Measurements from ENCODE around the gene RNF121. TPM values are rescaled to one million over a fixed set of nuclear protein-coding genes. Genes with fewer than 3 reads are reported as not detected.

Gene RNF121
- total RNA-seq, 1 donor from 2014 or later, result 30.5 TPM

DNA sequence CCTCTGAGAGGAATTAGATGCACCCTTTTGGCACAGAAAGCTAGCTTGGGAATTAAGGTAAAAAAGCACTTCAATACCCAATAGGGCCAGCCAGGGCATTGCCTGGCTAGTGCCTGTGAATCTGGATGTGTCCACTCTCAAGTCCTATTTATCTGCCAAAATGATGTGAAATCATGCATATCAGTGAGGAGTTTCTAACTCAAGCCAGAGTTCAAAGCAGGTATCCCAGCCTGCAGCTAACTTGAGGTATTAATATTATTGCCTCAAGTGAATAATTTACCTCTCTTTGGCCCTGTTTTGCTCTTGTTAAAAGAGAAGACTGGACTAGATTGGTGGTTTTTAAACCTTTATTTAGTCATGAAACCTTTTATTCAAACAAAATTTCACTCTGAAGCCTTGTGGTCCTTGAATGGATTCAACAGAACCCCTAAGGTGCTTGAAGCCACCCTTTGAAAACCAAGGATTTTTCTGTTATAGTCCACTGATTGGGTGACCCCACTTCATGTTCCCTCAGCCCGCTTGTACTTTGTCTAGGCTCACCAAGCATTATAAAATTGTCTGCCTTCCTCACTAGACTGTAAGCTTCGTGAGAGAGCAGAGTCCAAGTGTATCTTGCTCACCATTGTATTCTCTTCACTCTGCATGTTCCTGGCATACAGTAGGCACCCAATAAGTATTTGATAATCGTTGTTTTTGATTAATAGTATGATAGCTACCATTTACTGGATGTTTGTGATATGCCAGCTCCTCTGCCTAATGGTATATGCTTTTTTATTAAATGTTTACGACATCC is 4.5 kb downstream of the RNF121 start:
- no peak for DNase-seq (ENCODE audit: extremely low read depth, low read depth, low spot score)

DNA sequence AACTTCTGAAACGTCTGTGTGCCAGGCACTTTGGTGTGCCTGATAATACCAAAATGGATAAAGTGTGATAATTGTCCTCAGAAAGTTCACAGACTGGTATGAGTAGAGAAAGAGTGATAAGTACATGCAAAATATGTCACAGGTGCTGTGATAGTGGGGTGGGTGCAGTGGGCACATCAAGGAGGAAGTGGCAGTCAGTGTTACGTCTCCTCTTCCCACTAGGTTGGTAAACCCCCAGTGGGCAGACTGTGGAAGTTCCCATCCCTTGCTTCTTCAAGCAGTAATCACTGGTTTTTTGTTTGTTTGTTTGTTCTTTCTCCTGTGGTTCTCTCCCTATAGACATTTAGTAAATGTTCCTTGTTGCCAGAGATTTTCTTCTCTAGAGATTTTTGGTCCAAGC is 5.4 kb downstream of the RNF121 start:
- no peak for DNase-seq (ENCODE audit: extremely low read depth, low read depth, low spot score)

DNA sequence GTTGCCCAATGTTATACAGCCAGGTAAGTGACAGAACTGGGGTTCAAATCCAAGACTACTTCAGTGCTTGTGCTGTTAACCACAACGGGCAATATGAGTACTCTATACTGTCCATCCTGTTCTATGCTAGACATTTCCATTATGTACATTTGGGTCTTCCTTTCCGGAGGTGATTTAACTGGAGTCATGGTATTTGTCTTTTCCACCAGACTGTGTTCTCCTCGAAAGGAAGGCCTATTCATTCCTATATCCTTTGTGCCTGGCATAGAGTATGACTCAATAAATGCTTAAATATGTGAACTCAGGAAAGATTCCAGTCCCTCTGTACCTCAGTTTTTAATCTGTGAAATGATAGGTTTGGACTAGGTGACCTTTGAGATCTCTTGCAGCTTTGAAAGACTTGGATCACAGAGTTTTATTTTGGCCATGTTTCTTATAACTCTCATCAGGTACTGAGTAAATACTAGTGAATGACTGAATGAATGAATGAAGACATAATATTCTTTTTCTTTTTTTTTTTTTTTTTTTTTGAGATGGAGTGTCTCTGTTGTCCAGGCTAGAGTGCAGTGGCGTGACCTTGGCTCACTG is 6.6 kb downstream of the RNF121 start:
- no peak for DNase-seq (ENCODE audit: extremely low read depth, low read depth, low spot score)

DNA sequence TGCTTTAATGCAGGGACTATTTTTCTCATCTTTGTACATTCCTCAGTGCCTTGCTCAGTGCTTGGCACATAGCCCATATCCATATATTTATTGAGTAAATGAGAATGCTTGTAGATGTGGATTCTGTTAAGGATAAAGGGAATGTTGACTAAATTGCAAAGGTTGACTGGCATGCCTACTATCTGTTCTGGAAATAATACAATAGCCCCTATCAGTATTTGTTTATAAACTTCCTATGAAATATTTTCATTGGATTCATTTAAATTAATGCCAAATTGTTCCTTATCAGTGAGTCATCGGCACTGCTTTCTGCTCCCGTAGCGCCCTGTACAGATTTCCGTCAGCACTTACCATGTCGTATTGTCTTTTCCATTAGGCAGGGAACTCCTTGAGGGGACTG is 8.0 kb downstream of the RNF121 start:
- peak; percentile 68 for DNase-seq (ENCODE audit: extremely low read depth, low read depth, low spot score)

DNA sequence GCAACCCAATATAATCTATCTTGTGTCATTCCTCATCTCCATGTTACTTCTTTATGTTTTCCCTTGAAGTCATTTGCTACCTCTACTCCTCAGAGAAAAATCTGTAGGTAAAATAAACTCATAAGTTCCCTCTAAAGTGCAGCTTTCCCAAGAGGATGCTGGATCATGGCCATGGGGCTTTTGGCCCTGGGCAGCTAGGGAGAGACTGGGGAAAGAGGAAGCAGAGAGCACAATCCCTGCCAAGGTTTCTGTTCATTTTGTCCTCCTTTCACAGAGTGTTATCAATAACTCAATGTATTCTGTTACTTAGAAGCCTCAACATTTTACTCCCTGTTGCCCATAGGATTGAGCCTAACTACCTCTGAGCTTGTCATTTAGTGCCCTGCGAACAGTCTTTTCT is 9.0 kb downstream of the RNF121 start:
- no peak for DNase-seq (ENCODE audit: extremely low read depth, low read depth, low spot score)

DNA sequence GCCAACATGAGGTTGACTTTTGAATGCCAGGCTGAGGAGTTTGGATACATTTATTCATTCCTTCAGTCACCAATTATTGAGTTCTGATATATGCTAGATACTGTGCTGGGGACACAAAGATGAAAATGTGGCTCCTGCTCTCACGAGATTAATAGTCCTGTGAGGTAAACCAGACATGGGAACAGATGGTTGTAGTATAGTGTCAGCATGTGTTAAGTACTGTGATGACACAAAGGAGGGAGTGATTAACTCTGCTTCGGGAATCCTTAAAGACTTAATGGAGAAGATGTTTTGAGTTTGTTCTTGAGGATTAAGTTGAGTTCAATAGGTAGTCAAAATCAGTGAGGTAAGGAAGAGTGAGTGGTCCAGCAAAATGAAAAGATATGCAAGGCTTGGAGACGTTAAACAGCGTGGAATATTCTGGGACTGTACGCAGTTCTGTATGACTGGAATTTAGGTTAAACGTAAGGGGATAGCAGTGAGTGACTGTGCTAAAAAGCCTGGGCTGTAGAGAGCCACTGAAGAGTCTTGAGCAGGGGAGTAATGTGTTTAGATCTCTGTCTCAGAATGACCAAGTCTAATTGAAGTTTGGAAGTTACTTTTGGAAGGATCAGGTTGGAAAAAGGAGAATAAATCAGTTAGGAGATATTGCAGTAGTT is 11.8 kb downstream of the RNF121 start:
- no peak for DNase-seq (ENCODE audit: extremely low read depth, low read depth, low spot score)

DNA sequence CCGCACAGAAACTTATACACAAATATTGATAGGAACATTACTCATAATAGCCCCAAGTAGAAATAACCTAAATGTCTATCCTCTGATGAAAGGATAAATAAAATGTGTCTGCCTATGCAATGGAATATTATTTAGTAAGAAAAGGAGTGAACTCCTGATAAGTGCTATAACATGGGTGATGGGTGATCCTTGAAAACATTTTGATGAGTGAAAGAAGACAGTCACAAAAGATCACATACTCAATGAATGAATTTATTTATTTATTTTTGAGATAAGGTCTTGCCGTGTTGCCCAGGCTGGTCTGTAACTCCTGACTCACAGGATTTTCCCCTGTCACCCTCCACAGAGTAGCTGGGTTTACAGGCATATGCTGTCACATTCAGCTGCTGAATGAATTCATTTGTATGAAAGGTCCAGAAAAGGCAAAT is 17.3 kb downstream of the RNF121 start:
- no peak for DNase-seq (ENCODE audit: extremely low read depth, low read depth, low spot score)

DNA sequence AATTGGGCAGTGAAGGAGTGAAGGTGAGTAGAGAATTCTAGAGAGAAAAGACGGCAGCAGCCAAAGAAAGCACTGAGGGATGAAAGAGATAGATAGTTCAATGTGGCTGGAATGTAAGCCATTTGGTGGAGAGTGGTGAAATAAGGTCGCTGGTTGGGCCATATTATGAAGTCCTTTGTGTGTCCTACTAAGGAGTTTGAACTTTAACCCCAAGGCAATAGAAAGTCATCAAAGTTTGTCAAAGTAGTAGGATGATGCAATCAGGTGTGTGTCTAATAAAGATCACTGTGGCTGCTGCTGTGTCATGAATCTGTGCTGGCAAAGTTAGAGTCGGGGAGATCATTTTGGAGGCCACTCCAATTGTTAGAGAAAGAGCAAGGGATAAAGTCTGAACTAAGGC is 18.7 kb downstream of the RNF121 start:
- DNase-seq (ENCODE audit: extremely low read depth, low read depth, low spot score), result no peak

DNA sequence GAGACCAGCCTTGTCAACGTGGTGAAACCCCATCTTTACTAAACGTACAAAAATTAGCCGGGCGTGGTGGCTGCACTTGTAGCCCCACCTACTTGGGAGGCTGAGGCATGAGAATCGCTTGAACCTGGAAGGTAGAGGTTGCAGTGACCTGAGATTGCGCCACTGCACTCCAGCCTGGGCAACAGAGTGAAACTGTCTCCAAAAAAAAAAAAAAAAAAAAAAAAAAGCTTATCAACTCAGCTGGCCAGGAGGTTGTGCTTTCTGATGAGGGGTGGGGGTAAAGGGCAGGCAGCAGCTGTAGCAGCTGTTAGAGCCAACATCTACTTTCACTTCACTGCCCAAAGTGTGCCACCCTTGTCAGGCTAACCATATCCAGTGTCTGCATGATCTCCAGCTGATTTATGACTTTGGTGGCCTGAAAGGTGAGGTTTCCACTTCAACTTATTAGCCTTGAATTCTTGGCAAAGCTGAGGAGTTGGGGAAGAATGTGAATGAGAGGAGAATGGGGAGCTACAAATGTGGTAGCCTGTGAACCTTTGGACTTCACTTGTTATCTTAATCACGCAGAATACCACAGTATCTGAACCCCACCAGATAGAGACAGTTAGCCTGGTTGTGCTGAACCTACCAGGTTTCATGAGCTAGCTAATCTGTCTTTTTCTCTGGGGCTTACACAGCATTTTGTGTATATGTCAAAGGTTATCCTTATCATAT is 19.6 kb downstream of the RNF121 start:
- DNase-seq (ENCODE audit: extremely low read depth, low read depth, low spot score), result no peak

DNA sequence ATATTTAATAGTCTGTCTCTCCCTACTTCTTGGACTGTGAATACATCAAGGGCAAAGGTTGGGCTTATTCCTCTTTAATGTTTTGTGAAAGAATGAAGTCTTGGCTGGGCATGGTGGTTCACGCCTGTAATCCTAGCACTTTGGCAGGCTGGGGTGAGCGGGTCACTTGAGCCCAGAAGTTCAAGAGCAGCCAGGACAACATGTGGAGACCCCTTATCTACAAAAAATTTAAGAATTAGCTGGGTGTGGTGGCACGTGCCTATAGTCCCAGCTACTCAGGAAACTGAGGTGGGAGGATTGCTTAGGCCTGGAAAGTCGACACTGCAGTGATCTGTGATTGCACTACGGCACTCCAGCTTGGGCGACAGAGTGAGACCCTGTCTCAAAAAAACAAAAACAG is 20.2 kb downstream of the RNF121 start:
- no peak for DNase-seq (ENCODE audit: extremely low read depth, low read depth, low spot score)

DNA sequence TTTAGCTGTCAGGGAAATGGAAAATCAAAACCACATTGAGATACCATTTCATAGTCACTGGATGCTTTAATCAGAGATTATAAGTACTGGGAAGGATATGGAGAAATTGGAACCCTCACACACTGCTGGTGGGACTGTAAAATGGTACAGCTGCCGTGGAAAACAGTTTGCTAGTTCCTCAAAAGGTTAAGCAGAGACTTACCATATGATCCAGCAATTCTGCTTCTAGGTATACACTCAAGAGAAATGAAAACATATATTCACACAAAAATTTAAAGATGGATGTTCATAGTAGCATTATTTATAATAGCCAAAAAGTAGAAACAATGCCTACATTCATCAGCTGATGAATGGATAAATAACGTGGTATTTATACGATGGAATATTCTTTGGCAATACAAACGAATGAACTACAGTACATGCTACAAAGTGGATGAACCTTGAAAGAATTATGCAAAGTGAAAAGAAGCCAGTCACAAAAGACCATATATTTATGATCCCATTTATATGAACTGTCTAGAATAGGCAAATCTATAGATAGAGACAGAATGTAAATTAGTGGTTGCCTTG is 23.0 kb downstream of the RNF121 start:
- no peak for DNase-seq (ENCODE audit: extremely low read depth, low read depth, low spot score)

DNA sequence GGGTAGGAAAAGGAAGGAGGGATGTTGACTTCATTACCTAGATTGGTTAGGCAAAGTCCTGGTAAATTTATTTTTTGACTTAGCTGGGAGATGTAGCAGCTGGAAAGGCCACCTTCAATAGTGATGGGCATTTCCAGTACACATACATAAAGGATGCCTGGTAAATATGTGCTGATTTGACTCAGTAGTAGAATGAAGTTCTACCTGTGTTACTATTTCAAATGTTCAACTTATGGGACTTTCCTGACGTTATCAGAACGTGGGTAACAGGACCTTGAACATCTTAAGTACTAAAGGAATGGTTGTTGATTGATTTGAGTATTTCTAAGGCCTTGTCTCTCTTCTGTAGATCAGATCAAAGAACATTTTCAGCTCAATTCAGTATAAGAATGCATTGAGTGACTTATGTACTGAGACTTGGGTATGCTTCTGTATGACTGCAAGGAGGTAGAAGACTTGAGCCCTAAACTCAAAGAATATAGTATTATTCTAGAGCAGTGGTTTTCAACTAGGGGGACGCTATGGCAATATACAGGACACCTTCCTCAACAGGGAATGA is 27.1 kb downstream of the RNF121 start:
- no peak for DNase-seq (ENCODE audit: extremely low read depth, low read depth, low spot score)

DNA sequence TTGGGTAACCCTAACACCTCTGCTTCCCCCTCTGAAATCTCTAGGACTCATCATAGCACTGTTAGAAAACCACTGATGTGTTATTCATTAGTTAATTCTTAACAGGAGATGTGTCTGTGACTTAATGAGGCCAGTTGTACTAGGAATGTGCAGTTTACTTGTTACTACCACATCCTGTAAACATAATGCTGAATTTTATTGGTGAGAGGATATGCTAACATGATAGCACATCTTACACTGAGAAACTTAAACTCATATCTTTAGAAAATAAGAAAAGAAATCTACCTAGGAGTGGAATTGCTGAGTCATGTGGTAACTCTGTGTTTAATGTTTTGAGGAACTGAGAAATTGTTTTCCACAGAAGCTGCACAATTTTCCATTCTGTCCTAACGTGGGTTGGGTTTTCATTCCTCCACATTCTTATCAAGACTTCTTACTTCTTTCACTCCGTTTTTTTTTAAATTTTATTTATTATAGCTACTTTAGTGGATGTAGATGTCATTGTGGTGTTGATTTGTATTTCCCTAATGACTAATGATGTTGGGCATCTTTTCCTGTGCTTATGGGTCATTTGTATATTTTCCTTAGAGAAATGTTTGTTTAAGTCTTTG is 33.7 kb downstream of the RNF121 start:
- no peak for DNase-seq (ENCODE audit: extremely low read depth, low read depth, low spot score)

DNA sequence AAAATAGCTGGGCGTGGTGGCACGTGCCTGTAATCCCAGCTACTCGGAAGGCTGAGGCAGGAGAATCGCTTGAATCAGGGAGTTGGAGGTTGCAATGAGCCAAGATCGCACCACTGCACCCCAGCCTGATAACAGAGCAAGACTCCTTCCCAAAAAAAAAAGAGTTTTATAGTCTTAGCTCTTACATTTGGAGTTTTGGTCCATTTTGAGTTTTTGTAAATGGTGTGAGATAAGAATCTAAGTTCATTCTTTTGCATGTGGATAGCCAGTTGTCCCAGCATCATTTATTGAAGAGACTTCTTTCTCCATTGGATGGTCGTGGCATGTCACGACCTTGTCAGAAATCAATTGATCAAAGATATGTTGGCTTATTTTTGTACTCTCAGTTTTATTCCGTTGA is 34.6 kb downstream of the RNF121 start:
- DNase-seq (ENCODE audit: extremely low read depth, low read depth, low spot score), result no peak

DNA sequence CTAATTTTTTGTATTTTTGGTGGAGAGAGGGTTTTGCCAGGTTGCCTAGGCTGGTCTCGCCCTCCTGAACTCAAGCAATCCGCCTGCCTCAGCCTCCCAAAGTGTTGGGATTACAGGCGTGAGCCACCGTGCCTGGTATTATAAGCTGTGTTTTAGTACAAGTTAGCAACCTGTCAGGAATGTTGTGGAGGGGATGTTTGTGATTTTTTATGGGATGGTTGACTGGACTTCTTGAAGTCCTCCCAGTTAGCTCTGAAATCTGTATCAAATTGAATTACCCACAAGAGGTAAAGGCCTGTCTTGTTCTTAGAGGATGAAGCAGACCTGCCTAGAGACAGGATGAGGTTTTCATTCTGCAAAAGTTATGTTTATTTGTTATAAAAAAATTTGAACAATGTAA is 35.8 kb downstream of the RNF121 start:
- no peak for DNase-seq (ENCODE audit: extremely low read depth, low read depth, low spot score)

DNA sequence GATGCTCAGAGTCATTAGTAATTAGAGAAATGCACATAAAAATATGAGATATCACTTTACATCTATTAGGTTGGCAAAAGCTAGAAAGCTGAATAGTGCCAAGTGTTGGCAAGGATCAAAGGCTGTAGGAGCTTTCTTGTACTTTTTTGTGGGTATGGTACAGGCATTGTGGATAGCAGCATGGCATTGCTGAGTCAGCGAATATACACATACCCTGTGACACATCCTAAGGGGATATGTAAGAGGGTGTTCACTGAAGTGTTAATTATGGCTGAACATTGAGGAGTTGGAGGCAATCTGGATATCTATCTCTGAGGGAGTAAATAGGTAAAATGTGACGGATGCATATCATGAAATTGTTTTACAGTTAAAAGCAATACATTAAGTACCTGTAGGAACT is 42.8 kb downstream of the RNF121 start:
- no peak for DNase-seq (ENCODE audit: extremely low read depth, low read depth, low spot score)

DNA sequence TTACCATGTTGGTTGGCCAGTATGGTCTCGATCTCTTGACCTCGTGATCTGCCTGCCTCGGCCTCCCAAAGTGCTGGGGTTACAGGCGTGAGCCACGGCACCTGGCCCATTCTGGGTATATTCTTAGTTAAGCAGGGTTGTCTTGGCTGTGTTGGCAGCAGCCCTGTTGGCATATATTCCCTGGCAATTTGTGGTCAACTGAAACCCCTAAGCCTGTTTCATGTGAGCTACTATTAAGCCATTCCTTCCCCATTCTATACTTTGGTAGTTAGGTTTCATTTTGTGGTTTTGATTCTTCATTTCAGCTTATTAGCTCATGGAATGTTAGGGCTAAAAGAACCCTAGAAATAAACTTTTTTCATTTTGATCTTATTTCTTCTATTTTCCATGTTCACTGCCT is 47.7 kb downstream of the RNF121 start:
- no peak for DNase-seq (ENCODE audit: extremely low read depth, low read depth, low spot score)

DNA sequence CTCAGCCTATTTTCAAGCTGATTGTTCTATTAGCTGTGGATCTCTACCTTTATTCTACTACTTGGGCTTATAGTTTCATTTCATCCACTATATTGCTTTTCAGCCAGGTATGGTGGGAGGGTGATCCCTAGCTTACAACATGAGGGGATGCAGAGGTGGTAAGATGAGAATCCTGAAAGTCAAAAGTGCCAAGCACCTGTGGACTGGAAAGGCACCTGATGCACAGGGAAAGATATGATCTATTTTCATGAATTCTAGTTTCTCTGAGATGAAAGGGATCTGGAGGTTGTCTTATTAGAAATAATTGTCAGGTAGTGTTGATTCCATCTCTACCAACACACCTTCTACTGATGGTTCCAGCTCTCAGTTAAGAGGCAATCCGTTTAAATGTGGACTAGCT is 48.2 kb downstream of the RNF121 start:
- no peak for DNase-seq (ENCODE audit: extremely low read depth, low read depth, low spot score)

DNA sequence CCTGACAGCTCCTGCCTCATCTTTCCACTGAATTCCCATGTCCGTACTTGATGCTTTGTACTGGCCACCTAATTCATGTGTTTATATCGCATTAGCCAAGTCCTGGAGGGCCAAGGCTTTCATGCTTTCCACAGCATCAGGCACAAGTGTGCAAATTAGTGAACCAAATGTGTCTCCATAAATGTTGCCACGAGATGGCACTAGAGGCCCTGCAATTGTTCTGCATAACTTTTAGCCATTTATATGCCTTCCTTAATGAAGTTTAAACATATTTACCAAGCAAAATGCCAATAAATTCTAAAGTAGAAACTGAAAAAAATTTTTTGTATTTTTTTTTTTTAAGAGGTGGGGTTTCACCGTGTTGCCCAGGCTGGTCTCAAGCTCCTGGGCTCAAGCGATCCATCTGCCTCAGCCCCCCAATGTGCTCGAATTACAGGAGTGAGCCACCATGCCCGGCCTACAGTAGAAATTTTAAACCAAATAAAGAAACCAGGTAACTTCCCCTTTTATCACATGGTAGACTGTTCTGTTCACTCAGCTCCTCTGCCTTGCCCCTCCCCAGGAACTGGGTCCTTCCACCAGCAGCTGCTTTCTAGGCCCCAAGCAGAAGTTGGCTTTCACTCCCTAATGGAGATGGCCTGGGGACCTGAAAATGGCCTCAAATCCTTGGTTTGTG is 49.0 kb downstream of the RNF121 start:
- peak; percentile 34 for DNase-seq (ENCODE audit: extremely low read depth, low read depth, low spot score)

DNA sequence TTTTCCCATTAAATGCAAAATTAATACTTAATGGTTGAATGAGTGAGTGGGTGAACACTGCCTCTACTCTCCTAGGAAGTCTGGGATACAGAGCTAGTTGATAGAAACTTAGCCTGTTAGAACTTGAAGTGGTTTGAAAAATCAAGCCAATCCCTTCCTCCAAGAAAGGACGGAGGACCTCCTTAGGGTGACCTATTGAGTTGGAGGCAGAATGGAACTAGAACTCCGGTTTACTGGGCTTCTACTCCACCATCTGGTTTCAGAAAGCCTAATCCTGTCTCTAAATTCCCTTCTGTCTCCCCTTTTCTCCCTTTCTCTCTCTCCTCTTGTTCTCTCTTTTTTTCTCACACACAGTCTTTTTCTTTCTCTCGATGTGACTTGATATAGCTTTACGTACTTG is 50.2 kb downstream of the RNF121 start:
- no peak for DNase-seq (ENCODE audit: extremely low read depth, low read depth, low spot score)

Measured in glomerular endothelial cell (primary cell).